Activated naive CD8-positive, alpha-beta T cell treated with anti-CD3 and anti-CD28 coated beads, Interleukin-2, amount 10 ng/mL, durations not matched to agents 7 days and 5 days (primary cell): ENCODE results near the gene RGS1. TPM values are rescaled to one million over a fixed set of nuclear protein-coding genes. Genes with fewer than 3 reads are reported as not detected.
"Not testable (repeated sequence)": the region's sequence is repeated elsewhere in the genome, so short reads cannot be mapped to it uniquely, and the experiment has no call there.

Experiments used
- ATAC-seq: fragments of 150-1000 bp; cut with Tn5 transposase; one replicate; pipeline ENCODE4 v1.10.0; 2021; ENCODE audit warnings: low read depth, moderate library complexity
- POLR2A ChIA-PET: fragments of 350-600 bp; sonication (Branson Sonifier 250); formaldehyde crosslinking; loops from one replicate; lab custom pipeline; 2021; ENCODE audit warnings: antibody characterized with exemption; lab: Charles Lee
- DNase-seq: peaks from one replicate; pipeline ENCODE4 v3.0.0; 2021
- H3K27ac Mint-ChIP-seq: one replicate; pipeline ENCODE4 v1.8.0; 2022; ENCODE audit warnings: mild to moderate bottlenecking, mixed read lengths
- H3K27me3 Mint-ChIP-seq: one replicate; pipeline ENCODE4 v1.8.0; 2022; ENCODE audit warnings: mild to moderate bottlenecking, moderate library complexity, mixed read lengths
- H3K36me3 Mint-ChIP-seq: one replicate; pipeline ENCODE4 v1.8.0; 2021; ENCODE audit warnings: mild to moderate bottlenecking, mixed read lengths
- H3K4me1 Mint-ChIP-seq: one replicate; pipeline ENCODE4 v1.8.0; 2021; ENCODE audit warnings: mixed read lengths
- H3K4me3 Mint-ChIP-seq: one replicate; pipeline ENCODE4 v1.8.0; 2022; ENCODE audit warnings: mild to moderate bottlenecking, moderate library complexity, mixed read lengths
- H3K9me3 Mint-ChIP-seq: one replicate; pipeline ENCODE4 v1.8.0; 2021; ENCODE audit warnings: mixed read lengths
- total RNA-seq, 2 experiments: library from RNA; stranded (reverse); gene quantifications; one replicate each; pipeline ENCODE4 v1.2.3, GENCODE V29; 2021

RGS1 gene, protein sequence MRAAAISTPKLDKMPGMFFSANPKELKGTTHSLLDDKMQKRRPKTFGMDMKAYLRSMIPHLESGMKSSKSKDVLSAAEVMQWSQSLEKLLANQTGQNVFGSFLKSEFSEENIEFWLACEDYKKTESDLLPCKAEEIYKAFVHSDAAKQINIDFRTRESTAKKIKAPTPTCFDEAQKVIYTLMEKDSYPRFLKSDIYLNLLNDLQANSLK
- total RNA-seq, result 10 to 100 TPM; 10.1 to 15.3 TPM

DNA sequence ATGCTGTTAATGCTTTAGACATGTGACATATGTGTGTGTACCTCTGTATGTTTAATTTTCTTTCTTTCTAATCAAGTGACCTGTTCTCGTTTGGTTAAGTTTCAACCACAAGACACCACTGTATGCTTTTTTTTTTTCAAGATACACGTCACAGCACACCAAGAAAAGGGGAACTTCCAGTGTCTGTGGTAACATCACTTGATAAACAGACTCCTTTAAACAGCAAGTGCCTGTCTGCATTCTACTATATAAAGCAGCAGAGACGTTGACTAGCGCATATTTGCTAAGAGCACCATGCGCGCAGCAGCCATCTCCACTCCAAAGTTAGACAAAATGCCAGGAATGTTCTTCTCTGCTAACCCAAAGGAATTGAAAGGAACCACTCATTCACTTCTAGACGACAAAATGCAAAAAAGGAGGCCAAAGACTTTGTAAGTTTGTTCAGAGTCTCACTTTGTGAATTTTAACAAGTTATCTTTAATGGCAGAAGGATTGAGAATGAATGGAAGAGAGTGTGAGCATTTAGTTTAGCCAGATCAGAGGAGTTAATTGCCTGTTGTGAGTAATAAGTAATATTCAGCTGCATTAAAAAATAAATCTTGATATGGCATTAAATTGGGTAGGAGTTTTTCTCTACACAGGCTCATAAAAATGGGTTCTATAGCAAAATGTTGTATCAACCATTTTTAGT lies at the start of gene RGS1:
Gene RGS1, plus strand, starts transcription at position 275 of the 691 bp plus-strand sequence. Its CDS starts 20 bp downstream, at position 295.
- H3K4me3 Mint-ChIP-seq, result peak within 1 kb of the TSS; percentile 81
- H3K27me3 Mint-ChIP-seq, result no peaks in the 10 kb centered on the region
- H3K36me3 Mint-ChIP-seq, result peaks cover 19% of the 10 kb centered on the region
- peak within 1 kb of the TSS; percentile 90 for H3K27ac Mint-ChIP-seq
- H3K4me1 Mint-ChIP-seq, result peaks cover 44% of the 10 kb centered on the region
- peak; percentile 46 for DNase-seq
- POLR2A ChIA-PET, result no interaction called here
- H3K9me3 Mint-ChIP-seq, result peaks cover 1% of the 10 kb centered on the region
- ATAC-seq, result peak; percentile 88

GRCh38 chr1:192527111-192527795 lies 48.3 kb upstream of the RGS1 start:
- Mint-ChIP-seq H3K4me1 (peaks cover 22% of the 10 kb centered on the region), H3K4me3 (no peak overlapping the region), H3K36me3 (peaks cover 9% of the 10 kb centered on the region), H3K27ac (no peak overlapping the region), H3K27me3 (no peaks in the 10 kb centered on the region), H3K9me3 (no peaks in the 10 kb centered on the region)
- POLR2A ChIA-PET, result no interaction called here
- DNase-seq (no peak), ATAC-seq (no peak)

- DNase-seq (no peak), ATAC-seq (no peak)
- Mint-ChIP-seq H3K27me3 (no peaks in the 10 kb centered on the region), H3K27ac (no peak overlapping the region), H3K36me3 (peaks cover 9% of the 10 kb centered on the region), H3K9me3 (peaks cover 2% of the 10 kb centered on the region), H3K4me3 (no peak overlapping the region), H3K4me1 (peaks cover 22% of the 10 kb centered on the region)
- POLR2A ChIA-PET, result no interaction called here
These were observed 47.6 kb upstream of the RGS1 start for GRCh38 chr1:192527950-192528349.

GRCh38 chr1:192529031-192529755 lies 46.4 kb upstream of the RGS1 start:
- Mint-ChIP-seq H3K9me3 (peaks cover 2% of the 10 kb centered on the region), H3K4me3 (peak overlapping the region; percentile 12), H3K4me1 (peaks cover 22% of the 10 kb centered on the region), H3K36me3 (peaks cover 9% of the 10 kb centered on the region), H3K27ac (no peak overlapping the region), H3K27me3 (no peaks in the 10 kb centered on the region)
- POLR2A ChIA-PET, result interaction anchor here (1.3 kb wide), 1 partner anchor 12 kb away, joined by 3 read pairs; no protein-coding TSS in a partner anchor
- DNase-seq (no peak), ATAC-seq (no peak)

DNA sequence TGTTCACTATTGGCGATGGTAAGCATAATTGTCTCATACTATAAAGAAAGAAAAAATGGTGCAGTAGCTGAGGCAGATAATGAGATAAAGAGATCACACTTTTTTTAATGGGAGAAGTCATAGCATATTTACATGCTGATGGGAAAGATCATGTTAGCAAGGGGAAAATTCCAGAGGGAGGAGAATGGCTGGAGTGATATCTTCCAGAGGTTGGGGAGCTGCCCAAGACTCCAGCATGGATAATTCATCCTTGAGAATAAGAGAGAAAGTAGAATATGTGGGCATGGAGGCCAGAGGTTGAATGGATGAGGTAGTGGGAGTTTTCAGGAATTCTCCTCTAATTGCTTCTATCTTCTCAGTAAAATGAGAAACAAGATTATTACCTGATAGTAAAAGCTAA lies 45.8 kb upstream of the RGS1 start:
- ATAC-seq (no peak), DNase-seq (no peak)
- Mint-ChIP-seq H3K27ac (no peak overlapping the region), H3K9me3 (peaks cover 2% of the 10 kb centered on the region), H3K4me3 (peak overlapping the region; percentile 12), H3K4me1 (peaks cover 17% of the 10 kb centered on the region), H3K27me3 (no peaks in the 10 kb centered on the region), H3K36me3 (peaks cover 9% of the 10 kb centered on the region)
- POLR2A ChIA-PET, result interaction anchor here (1.3 kb wide), 1 partner anchor 13 kb away, joined by 3 read pairs; no protein-coding TSS in a partner anchor

DNA sequence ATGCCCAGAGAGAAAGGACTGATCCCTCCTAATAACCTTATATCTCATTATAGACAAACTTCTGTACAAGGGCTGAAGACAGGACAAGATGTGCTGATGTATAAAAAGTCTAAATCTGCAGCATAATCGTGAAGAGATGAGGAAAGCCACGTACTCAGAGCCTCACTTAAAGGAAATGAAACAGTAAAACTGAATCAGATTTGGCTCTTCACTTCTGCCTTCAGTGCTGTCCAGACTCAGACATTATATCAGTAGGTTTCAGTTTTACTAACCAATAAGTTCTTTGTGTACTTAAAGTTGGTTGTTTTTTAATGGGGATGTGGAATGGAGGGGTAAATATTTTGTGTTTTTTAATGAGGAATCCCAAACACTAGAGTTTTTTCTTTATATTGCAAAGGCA lies 45.3 kb upstream of the RGS1 start:
- peaks cover 17% of the 10 kb centered on the region for H3K4me1 Mint-ChIP-seq
- peak overlapping the region; percentile 52 for H3K4me3 Mint-ChIP-seq
- POLR2A ChIA-PET, result interaction anchor here (1.3 kb wide), 1 partner anchor 13 kb away, joined by 3 read pairs; no protein-coding TSS in a partner anchor
- H3K36me3 Mint-ChIP-seq, result peaks cover 9% of the 10 kb centered on the region
- H3K9me3 Mint-ChIP-seq, result peaks cover 2% of the 10 kb centered on the region
- H3K27ac Mint-ChIP-seq, result peak overlapping the region; percentile 54
- peak; percentile 59 for ATAC-seq
- no peaks in the 10 kb centered on the region for H3K27me3 Mint-ChIP-seq
- no peak for DNase-seq

DNA sequence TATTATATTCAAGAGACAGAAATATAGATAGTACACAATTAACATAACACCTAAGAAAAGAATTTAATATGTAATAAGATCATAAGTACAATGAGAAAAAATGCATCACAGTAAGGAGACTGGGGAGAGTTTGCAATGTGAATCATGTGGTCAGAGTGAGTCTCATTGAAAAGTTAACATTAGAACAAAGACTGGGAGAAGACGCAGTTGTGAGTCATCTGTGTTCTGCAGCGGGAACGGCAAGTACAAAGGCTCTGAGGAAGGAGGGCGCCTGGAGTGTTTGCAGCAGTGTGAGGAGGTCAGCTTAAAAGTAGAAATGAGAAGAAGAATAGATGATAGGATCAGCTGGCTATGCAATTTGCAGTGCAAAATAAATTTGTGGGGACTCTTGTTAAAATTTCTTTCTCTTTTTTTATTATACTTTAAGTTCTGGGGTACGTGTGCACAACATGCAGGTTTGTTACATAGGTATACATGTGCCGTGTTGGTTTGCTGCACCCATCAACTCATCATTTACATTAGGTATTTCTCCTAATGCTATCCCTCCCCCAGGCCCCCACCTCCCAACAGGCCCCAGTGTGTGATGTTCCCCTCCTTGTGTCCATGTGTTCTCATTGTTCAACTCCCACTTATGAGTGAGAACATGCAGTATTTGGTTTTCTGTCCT lies 44.4 kb upstream of the RGS1 start:
- H3K27me3 Mint-ChIP-seq, POLR2A ChIA-PET, H3K9me3 Mint-ChIP-seq, H3K36me3 Mint-ChIP-seq, H3K27ac Mint-ChIP-seq, DNase-seq, H3K4me3 Mint-ChIP-seq: not testable (repeated sequence)
- peaks cover 17% of the 10 kb centered on the region for H3K4me1 Mint-ChIP-seq
- ATAC-seq, result peak; percentile 92

DNA sequence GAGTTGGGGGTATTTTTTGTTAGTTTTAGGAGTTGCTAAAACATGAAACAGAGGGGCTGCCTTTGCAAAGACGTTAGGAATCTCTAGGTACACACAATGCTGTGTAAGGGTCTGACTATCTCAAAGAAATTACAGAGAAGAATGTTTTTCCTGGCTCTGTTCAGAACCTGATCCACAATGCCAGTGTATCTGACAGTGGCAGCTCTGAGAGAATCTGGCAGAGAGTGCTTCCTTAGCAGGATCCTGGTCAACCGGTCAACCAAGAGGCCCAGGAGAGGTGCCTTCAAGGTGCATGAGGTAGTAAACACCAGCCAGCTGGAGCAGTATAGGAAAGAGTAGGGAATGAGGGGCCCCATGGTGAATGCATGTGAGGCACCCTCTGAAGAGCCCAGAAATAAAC lies 40.9 kb upstream of the RGS1 start:
- ATAC-seq (no peak), DNase-seq (no peak)
- peaks cover 30% of the 10 kb centered on the region for H3K4me1 Mint-ChIP-seq
- no peaks in the 10 kb centered on the region for H3K27me3 Mint-ChIP-seq
- H3K9me3 Mint-ChIP-seq, result peaks cover 2% of the 10 kb centered on the region
- peaks cover 8% of the 10 kb centered on the region for H3K36me3 Mint-ChIP-seq
- POLR2A ChIA-PET, result no interaction called here
- H3K27ac Mint-ChIP-seq, result no peak overlapping the region
- H3K4me3 Mint-ChIP-seq, result no peak overlapping the region

DNA sequence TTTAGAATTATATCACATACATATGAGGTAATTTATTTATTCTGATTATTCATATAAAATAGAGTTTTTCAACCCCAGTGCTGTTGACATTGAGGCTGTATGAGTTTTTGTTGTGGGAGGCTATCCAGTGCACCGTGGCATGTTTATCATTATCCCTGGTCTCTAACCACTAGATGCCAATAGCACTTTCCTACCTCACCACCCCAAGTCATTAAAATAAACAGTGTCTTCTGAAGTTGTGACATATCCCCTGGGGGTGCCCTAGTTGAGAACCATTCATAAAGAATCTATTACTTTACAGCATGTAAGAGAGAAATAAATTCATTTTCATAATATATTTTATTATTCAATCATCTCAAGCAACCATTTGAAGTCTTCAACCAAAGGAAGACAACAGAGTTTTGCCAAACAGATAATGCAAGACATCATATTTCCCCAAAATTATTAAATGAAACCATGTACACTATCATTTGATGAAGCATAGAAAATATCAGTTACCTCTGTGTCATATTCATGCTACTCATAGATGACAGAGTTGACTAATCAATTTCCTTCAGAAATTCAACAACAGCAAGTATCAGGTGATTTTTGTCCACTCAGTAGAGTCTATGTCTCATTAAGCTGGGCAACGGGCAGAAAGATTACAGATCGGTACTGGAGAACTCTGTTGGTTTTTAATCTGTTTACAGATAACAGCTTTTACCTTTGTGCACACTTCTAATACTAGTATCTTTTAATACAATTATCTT lies 39.5 kb upstream of the RGS1 start:
- Mint-ChIP-seq H3K4me1 (peaks cover 20% of the 10 kb centered on the region), H3K4me3 (no peak overlapping the region), H3K9me3 (peaks cover 2% of the 10 kb centered on the region), H3K27me3 (no peaks in the 10 kb centered on the region), H3K36me3 (peaks cover 7% of the 10 kb centered on the region), H3K27ac (no peak overlapping the region)
- DNase-seq (no peak), ATAC-seq (no peak)
- POLR2A ChIA-PET, result no interaction called here

DNA sequence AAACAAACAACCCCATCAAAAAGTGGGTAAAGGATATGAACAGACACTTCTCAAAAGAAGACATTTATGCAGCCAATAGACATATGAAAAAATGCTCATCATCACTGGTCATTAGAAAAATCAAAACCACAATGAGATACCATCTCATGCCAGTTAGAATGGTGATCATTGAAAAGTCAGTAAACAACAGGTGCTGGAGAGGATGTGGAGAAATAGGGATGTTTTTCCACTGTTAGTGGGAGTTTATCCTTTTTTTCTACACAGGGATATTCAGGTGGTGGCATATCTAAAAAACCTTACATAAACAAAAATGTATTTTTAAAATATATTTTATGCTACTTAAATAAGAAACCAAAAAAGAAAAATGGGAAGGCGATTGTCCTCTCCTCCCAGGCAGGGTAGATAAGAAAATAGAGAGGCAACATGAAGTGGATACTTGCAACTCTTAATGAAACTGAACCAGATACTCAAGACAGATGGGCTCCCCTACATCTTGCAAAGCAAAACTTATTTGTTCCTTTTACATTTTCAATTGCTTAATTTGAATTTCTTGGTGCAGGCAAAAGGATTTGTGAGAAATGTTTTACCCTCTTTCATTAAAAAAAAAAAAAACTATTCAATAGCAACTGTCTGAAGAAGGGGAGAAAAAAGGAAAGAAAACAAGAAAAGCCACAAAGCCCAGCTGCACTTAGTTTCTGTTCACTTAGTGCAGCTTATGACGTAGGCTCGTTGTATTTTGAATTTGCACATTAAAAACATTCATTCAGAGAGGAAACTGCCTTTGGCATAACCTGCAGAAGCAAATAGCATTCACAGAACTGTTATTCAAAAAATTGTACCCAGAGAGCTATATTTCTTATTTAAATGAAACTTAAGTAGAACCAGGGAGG lies 36.9 kb upstream of the RGS1 start:
- H3K27ac Mint-ChIP-seq, result peak overlapping the region; percentile 92
- peak; percentile 76 for ATAC-seq
- no peaks in the 10 kb centered on the region for H3K9me3 Mint-ChIP-seq
- DNase-seq, result no peak
- peaks cover 19% of the 10 kb centered on the region for H3K4me1 Mint-ChIP-seq
- peak overlapping the region; percentile 70 for H3K4me3 Mint-ChIP-seq
- H3K27me3 Mint-ChIP-seq, result no peaks in the 10 kb centered on the region
- POLR2A ChIA-PET, result interaction anchor here (0.7 to 0.8 kb wide), 3 partner anchors 21 to 71 kb away, joined by 3 to 6 read pairs (median 4); no protein-coding TSS in a partner anchor
- peaks cover 5% of the 10 kb centered on the region for H3K36me3 Mint-ChIP-seq

GRCh38 chr1:192539297-192540092 lies 36.1 kb upstream of the RGS1 start:
- DNase-seq, result no peak
- Mint-ChIP-seq H3K36me3 (peaks cover 5% of the 10 kb centered on the region), H3K27ac (peak overlapping the region; percentile 92), H3K9me3 (no peaks in the 10 kb centered on the region), H3K4me1 (peaks cover 19% of the 10 kb centered on the region), H3K27me3 (no peaks in the 10 kb centered on the region), H3K4me3 (peak overlapping the region; percentile 70)
- POLR2A ChIA-PET, result interaction anchor here (0.7 to 0.8 kb wide), 3 partner anchors 22 to 70 kb away, joined by 3 to 6 read pairs (median 4); no protein-coding TSS in a partner anchor
- ATAC-seq, result no peak
